ENCODE measurements around the gene ST7. TPM values are rescaled to one million over a fixed set of nuclear protein-coding genes. Genes with fewer than 3 reads are reported as not detected.

ST7 gene
- total RNA-seq, 1 experiment from 2014 or later, result 12.9 TPM

DNA sequence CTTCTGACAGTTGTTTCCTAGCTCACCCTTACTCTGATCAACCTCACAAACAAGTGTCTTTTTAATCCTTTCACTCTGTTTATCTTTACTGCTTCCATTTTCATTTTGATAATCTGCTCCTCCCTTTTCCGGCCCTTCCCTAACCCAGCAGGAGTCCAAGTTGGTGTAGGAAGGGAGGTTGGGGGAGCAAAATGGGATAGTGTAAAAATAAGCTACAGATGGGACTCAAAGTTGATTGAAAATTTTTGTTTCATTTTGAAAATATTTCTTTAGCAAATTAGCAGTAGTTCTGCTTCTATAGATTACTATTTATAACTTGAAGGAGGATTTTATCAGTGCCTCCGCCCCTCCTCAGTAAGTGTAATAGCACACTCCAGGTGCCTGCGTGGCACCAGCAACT, 257.6 kb downstream of the ST7 start:
- no peak overlapping the region for H3K14ac ChIP-seq (ENCODE audit: insufficient read depth, low read length)
- no peak overlapping the region for H2AFZ ChIP-seq (ENCODE audit: low read length)
- no peak overlapping the region for H3K27ac ChIP-seq (ENCODE audit: insufficient read length, low read depth, low read length)
- no peak overlapping the region for H3K9ac ChIP-seq (ENCODE audit: extremely low read depth, insufficient read length, low read length)
- H3K23ac ChIP-seq (ENCODE audit: insufficient read length, low read depth, low read length), result no peak overlapping the region
- no peaks in the 10 kb centered on the region for H4K20me1 ChIP-seq (ENCODE audit: control insufficient read depth, insufficient read depth, insufficient read length)
- H3K4me1 ChIP-seq (ENCODE audit: insufficient read depth, low read length), result no peaks in the 10 kb centered on the region
- Mint-ChIP-seq H3K9me3 (no peaks in the 10 kb centered on the region), H3K36me3 (ENCODE audit: insufficient read depth in 1 of 3, low read depth in 3 of 3) (peaks cover 0 to 4% (median 0%) of the 10 kb centered on the region in 3 experiments; a peak in 2 of 7 replicates), H3K4me1 (0 out of 4 replicates have a peak, but pooled peaks cover 0 to 2% of the 10 kb centered on the region in 2 experiments), H3K27me3 (ENCODE audit: low read depth) (no peaks in the 10 kb centered on the region), H3K27ac (no peak overlapping the region), H3K4me3 (no peak overlapping the region)
- H3K18ac ChIP-seq (ENCODE audit: insufficient read length, low read depth, low read length), result no peak overlapping the region
- H3K79me1 ChIP-seq (ENCODE audit: insufficient read depth, low read depth, low read length, poor library complexity, severe bottlenecking), result no peaks in the 10 kb centered on the region
- no peaks in the 10 kb centered on the region for H3K23me2 ChIP-seq (ENCODE audit: insufficient read length, low read depth, low read length, poor library complexity, severe bottlenecking)
- H2BK120ac ChIP-seq (ENCODE audit: low read depth, low read length, poor library complexity, severe bottlenecking), result no peak overlapping the region
- no peak overlapping the region for H4K5ac ChIP-seq (ENCODE audit: insufficient read length, low read depth, low read length)
- no peak overlapping the region for H4K91ac ChIP-seq (ENCODE audit: insufficient read length, low read depth, low read length)
- H3K9me3 ChIP-seq (ENCODE audit: control insufficient read depth, low read depth, low read length), result no peaks in the 10 kb centered on the region
- no peak overlapping the region for H3T11ph ChIP-seq (ENCODE audit: low read length)
- no peak overlapping the region for H3K56ac ChIP-seq (ENCODE audit: insufficient read length, low read depth, low read length)
- no peak overlapping the region for H3K4me2 ChIP-seq (ENCODE audit: insufficient read depth, insufficient read length, low read length)
- no peak overlapping the region for H2BK12ac ChIP-seq (ENCODE audit: insufficient read length, low read depth, low read length)
- H3K27me3 ChIP-seq (ENCODE audit: insufficient read depth, low read length), result no peaks in the 10 kb centered on the region
- DNase-seq, result no peak
- no peak overlapping the region for H2BK5ac ChIP-seq (ENCODE audit: insufficient read length, low read length)
- WGBS (ENCODE audit: extremely low coverage, insufficient read length, low lambda C conversion rate), result no CpG with 5 or more reads among the region's 3 CpGs
- no peak overlapping the region for H4K8ac ChIP-seq (replicated peaks; ENCODE audit: insufficient read length, low read depth, low read length)
- no peak overlapping the region for H2BK20ac ChIP-seq (ENCODE audit: low read depth, low read length, poor library complexity, severe bottlenecking)
- H3K4ac ChIP-seq (ENCODE audit: low read depth, low read length), result no peak overlapping the region
- no peak overlapping the region for H2BK15ac ChIP-seq (ENCODE audit: low read depth, low read length)
- TF ChIP-seq, protein P1, sequence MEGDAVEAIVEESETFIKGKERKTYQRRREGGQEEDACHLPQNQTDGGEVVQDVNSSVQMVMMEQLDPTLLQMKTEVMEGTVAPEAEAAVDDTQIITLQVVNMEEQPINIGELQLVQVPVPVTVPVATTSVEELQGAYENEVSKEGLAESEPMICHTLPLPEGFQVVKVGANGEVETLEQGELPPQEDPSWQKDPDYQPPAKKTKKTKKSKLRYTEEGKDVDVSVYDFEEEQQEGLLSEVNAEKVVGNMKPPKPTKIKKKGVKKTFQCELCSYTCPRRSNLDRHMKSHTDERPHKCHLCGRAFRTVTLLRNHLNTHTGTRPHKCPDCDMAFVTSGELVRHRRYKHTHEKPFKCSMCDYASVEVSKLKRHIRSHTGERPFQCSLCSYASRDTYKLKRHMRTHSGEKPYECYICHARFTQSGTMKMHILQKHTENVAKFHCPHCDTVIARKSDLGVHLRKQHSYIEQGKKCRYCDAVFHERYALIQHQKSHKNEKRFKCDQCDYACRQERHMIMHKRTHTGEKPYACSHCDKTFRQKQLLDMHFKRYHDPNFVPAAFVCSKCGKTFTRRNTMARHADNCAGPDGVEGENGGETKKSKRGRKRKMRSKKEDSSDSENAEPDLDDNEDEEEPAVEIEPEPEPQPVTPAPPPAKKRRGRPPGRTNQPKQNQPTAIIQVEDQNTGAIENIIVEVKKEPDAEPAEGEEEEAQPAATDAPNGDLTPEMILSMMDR (conservative IDR thresholded peaks at IDR 0.05), result no peak
- no peak overlapping the region for H2AK5ac ChIP-seq (ENCODE audit: insufficient read length, low read length)
- H3K79me2 ChIP-seq (ENCODE audit: insufficient read depth, low read length), result no peaks in the 10 kb centered on the region
